RCC 7860 (cell line): ENCODE results near the gene NOS2.
"Not testable (repeated sequence)": the region's sequence is repeated elsewhere in the genome, so short reads cannot be mapped to it uniquely, and the experiment has no call there.

Experiments used
- DNase-seq: peaks from one replicate; pipeline ENCODE4 v3.0.0-alpha.2; 2015; ENCODE audit warnings: low spot score
- FAIRE-seq: peaks from 2 replicates; lab custom pipeline; 2012; peaks lifted over from hg19 to GRCh38; lab: Jason Lieb, UNC

Gene NOS2

GRCh38 chr17:27740541-27740940, 59.8 kb downstream of the NOS2 start:
- FAIRE-seq, DNase-seq: not testable (repeated sequence)

GRCh38 chr17:27733773-27734172, 66.6 kb downstream of the NOS2 start:
- DNase-seq (no peak), FAIRE-seq (no peak)

- DNase-seq, FAIRE-seq: not testable (repeated sequence)
Measured at GRCh38 chr17:27732746-27733145, 67.6 kb downstream of the NOS2 start.

GRCh38 chr17:27725982-27726381, 74.3 kb downstream of the NOS2 start:
- not testable (repeated sequence) for FAIRE-seq, DNase-seq

GRCh38 chr17:27721797-27722196, 78.5 kb downstream of the NOS2 start:
- DNase-seq, result no peak
- FAIRE-seq, result no peak
